GM12878 (cell line): Measurements from ENCODE around the gene LDLRAD4. TPM values are rescaled to one million over a fixed set of nuclear protein-coding genes. Genes with fewer than 3 reads are reported as not detected.

Source experiments
- BMI1 ChIP-seq: fragments of 450-650 bp; IDR thresholded peaks from 2 replicates; pipeline ENCODE4 v1.6.1; 2016; ENCODE audit warnings: mild to moderate bottlenecking, moderate library complexity, borderline replicate concordance
- CBFB ChIP-seq: IDR thresholded peaks from 2 replicates; pipeline ENCODE4 v1.6.1; 2016; ENCODE audit warnings: antibody characterized with exemption, low read depth
- DPF2 ChIP-seq: fragments of 450-650 bp; IDR thresholded peaks from 2 replicates; pipeline ENCODE4 v1.6.1; 2017; ENCODE audit warnings: mild to moderate bottlenecking
- FOS ChIP-seq: IDR thresholded peaks from 3 replicates; pipeline ENCODE4 v1.6.1; 2011; ENCODE audit warnings: borderline replicate concordance; ENCODE audit not compliant: insufficient read length; ENCODE audit errors: extremely low read depth
- MXI1 ChIP-seq: fragments of 150-350 bp; IDR thresholded peaks from 2 replicates; pipeline ENCODE4 v1.6.1; 2011; ENCODE audit warnings: low read depth, mild to moderate bottlenecking, inconsistent platforms, low read length, improper control_type of control experiment
- POLR2A ChIP-seq: IDR thresholded peaks from 2 replicates; pipeline ENCODE4 v1.6.1; 2011; ENCODE audit warnings: low read depth, mild to moderate bottlenecking, low read length
- RAD51 ChIP-seq: fragments of 450-650 bp; IDR thresholded peaks from 2 replicates; pipeline ENCODE4 v1.6.1; 2016; ENCODE audit warnings: moderate library complexity, mild to moderate bottlenecking, inconsistent platforms
- SPI1 ChIP-seq: IDR thresholded peaks from 2 replicates; pipeline ENCODE4 v1.6.1; 2011; ENCODE audit warnings: low read depth, mild to moderate bottlenecking, low read length, moderate library complexity, borderline replicate concordance; ENCODE audit not compliant: insufficient read depth
- ZSCAN29 ChIP-seq: fragments of 450-650 bp; IDR thresholded peaks from 2 replicates; pipeline ENCODE4 v1.6.1; 2017; ENCODE audit warnings: mild to moderate bottlenecking, moderate library complexity
- polyA plus RNA-seq, 11 experiments: library from polyadenylated mRNA; depleted of rRNA in 4 of 11; unstranded in 6 of 11; stranded (reverse) in 5 of 11; fragments of >200 nt; fragmentation: Nextera tagmentation in 4 of 11; fragmentation: Illumina TruSeq in 1 of 11; extraction: Ambion mirVana in 4 of 11; extraction: Trizol in 1 of 11; gene quantifications; 1 replicate in 1 of 11; 2 replicates in 10 of 11; pipeline versions ENCODE4 v1.2.1 to v1.2.3, GENCODE V29; 2011 to 2016; ENCODE audit warnings: inconsistent platforms in 2 of 11, missing spikeins in 2 of 11, low read depth in 1 of 11
- total RNA-seq, 4 experiments: library from RNA; depleted of rRNA in 3 of 4; stranded (reverse); fragments of >200 nt in 3 of 4; fragmentation: Illumina TruSeq in 1 of 4; extraction: Trizol in 1 of 4; gene quantifications; 2 replicates each; pipeline versions ENCODE4 v1.2.1 to v1.2.3, GENCODE V29; 2013 to 2021
- TF ChIP-seq, protein P1 (sequence below): IDR thresholded peaks from 2 replicates; pipeline ENCODE4 v1.6.1; 2012; ENCODE audit warnings: improper control_type of control experiment, low read depth, low read length; ENCODE audit not compliant: insufficient replicate concordance

LDLRAD4 gene
- total and polyA plus RNA-seq, 10 of the 15 experiments (the other 5 are each of a cell fraction or from before 2014, with no cell fraction given), result 2.7 to 16.8 (median 11.2) TPM

DNA sequence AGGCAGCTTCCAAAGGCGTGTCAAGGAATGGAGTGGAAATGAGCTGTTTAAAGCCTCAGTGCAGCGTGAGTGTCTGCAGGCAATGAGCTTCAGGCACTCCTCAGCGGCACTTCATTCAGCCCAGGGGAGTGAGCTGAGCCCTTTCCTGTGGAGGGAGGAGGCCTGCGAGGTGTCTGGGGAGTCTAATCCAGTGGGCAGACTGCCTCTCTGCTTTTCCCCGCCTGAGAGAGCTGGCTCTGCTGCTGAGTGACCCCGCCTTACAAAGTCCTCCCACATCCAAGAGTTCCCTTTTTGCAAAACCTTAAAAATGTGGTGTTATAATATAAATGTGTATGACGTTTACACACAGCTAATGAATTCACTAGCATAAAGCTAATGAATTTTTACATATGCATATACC lies 7.0 kb upstream of the LDLRAD4 start (continued):
- TF ChIP-seq, protein P1, sequence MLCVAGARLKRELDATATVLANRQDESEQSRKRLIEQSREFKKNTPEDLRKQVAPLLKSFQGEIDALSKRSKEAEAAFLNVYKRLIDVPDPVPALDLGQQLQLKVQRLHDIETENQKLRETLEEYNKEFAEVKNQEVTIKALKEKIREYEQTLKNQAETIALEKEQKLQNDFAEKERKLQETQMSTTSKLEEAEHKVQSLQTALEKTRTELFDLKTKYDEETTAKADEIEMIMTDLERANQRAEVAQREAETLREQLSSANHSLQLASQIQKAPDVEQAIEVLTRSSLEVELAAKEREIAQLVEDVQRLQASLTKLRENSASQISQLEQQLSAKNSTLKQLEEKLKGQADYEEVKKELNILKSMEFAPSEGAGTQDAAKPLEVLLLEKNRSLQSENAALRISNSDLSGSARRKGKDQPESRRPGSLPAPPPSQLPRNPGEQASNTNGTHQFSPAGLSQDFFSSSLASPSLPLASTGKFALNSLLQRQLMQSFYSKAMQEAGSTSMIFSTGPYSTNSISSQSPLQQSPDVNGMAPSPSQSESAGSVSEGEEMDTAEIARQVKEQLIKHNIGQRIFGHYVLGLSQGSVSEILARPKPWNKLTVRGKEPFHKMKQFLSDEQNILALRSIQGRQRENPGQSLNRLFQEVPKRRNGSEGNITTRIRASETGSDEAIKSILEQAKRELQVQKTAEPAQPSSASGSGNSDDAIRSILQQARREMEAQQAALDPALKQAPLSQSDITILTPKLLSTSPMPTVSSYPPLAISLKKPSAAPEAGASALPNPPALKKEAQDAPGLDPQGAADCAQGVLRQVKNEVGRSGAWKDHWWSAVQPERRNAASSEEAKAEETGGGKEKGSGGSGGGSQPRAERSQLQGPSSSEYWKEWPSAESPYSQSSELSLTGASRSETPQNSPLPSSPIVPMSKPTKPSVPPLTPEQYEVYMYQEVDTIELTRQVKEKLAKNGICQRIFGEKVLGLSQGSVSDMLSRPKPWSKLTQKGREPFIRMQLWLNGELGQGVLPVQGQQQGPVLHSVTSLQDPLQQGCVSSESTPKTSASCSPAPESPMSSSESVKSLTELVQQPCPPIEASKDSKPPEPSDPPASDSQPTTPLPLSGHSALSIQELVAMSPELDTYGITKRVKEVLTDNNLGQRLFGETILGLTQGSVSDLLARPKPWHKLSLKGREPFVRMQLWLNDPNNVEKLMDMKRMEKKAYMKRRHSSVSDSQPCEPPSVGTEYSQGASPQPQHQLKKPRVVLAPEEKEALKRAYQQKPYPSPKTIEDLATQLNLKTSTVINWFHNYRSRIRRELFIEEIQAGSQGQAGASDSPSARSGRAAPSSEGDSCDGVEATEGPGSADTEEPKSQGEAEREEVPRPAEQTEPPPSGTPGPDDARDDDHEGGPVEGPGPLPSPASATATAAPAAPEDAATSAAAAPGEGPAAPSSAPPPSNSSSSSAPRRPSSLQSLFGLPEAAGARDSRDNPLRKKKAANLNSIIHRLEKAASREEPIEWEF, result no peak
- no peak for TF ChIP-seq MXI1
- no peak for TF ChIP-seq SPI1
- TF ChIP-seq ZSCAN29, result no peak
- TF ChIP-seq BMI1, result no peak
- no peak for TF ChIP-seq CBFB
- TF ChIP-seq DPF2, result no peak
- TF ChIP-seq RAD51, result no peak
- no peak for TF ChIP-seq POLR2A
- TF ChIP-seq FOS, result no peak
